Measurements from ENCODE around the gene SLC25A29.

The SLC25A29 gene

DNA sequence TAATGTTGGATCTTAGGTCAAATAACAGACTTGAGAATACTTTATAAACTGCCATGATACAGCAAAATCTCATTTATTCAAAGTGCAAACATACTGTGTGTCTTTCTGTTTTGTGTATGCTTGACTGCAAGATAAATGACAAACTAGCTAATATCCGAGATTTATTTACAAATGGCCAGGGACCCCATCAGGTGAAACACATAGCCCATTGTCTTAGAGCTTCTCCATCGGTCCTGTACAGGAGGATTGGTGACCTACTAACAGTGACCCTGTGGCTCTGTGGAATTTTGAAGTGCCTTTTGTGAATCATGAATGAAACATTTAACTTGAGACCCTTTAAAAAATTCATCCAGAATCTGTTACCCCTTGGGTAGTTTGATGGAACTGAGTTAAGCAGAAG is 27.1 kb downstream of the SLC25A29 start:
- no peak for DNase-seq (ENCODE audit: low read depth)

GRCh38 chr14:100278702-100279101 is 27.5 kb downstream of the SLC25A29 start:
- no peak for DNase-seq (ENCODE audit: low read depth)

GRCh38 chr14:100275214-100275613 is 31.0 kb downstream of the SLC25A29 start:
- DNase-seq (ENCODE audit: low read depth), result no peak

DNA sequence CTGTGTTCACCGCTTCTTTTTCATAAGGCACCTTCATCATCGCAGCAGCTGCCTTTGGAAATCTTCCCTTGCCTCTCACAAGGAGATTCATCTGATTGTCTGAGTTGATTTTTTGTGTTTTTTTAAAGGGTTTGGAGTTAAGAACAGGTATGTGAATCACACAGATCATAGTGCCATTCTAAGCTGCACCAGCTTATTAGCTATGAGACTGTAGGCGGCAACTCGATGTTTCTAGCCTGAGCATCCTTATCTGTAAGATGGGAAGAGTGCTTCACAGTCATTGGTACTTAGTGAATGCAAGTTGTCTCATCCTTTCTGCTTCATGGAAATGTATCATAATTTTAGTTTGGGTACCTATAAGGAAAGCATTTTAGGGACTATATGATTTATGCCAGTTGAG is 32.0 kb downstream of the SLC25A29 start:
- DNase-seq (ENCODE audit: low read depth), result no peak

- no peak for DNase-seq (ENCODE audit: low read depth)
Observed at GRCh38 chr14:100271247-100271939, 34.9 kb downstream of the SLC25A29 start.

- DNase-seq (ENCODE audit: low read depth), result no peak
Observed at GRCh38 chr14:100268591-100269207, 37.5 kb downstream of the SLC25A29 start.

DNA sequence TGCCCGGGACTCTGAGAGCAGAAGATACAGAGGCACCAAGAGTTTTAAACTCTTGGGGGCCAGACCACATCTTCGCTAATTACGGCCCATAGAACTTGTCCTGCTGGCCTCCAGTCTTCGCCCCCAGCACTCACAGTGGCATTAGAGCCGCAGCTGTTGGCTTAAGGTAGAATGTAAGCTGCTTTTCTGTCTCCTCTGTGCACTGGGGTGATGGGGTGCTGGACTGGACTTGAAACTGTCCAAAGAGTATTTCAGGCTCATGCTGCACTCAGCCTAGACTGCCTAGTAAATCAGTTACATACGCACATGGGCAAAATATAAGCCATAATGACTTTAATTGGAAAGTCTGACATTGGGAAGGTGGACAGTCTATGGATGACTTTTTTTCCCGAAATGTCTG is 38.3 kb downstream of the SLC25A29 start:
- no peak for DNase-seq (ENCODE audit: low read depth)

- no peak for DNase-seq (ENCODE audit: low read depth)
Observed at GRCh38 chr14:100263141-100263540, 43.1 kb downstream of the SLC25A29 start.

GRCh38 chr14:100262545-100262944 is 43.7 kb downstream of the SLC25A29 start:
- DNase-seq (ENCODE audit: low read depth), result no peak

DNA sequence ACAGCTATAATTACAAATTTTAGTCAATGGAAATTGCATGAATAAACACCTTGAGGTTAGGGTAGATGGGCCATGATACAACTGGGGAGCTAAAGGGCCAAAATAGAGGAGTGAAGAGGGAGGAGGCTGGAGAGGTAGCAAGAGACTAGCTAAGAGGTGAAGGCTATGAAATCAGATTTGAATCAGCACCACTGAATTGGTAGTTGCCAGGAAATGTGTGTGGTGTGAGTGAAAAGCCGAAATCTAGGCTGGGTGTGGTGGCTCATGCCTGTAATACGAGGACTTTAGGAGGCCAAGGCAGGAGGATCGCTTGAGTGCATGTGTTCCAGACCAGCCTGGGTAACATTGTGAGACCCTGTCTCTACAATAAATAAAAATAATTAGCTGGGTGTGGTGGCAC is 44.6 kb downstream of the SLC25A29 start:
- DNase-seq (ENCODE audit: low read depth), result no peak

GRCh38 chr14:100256339-100256895 is 49.8 kb downstream of the SLC25A29 start:
- DNase-seq (ENCODE audit: low read depth), result no peak

GRCh38 chr14:100252684-100253083 is 53.6 kb downstream of the SLC25A29 start:
- DNase-seq (ENCODE audit: low read depth), result no peak

GRCh38 chr14:100250732-100251465 is 55.3 kb downstream of the SLC25A29 start:
- DNase-seq (ENCODE audit: low read depth), result no peak

DNA sequence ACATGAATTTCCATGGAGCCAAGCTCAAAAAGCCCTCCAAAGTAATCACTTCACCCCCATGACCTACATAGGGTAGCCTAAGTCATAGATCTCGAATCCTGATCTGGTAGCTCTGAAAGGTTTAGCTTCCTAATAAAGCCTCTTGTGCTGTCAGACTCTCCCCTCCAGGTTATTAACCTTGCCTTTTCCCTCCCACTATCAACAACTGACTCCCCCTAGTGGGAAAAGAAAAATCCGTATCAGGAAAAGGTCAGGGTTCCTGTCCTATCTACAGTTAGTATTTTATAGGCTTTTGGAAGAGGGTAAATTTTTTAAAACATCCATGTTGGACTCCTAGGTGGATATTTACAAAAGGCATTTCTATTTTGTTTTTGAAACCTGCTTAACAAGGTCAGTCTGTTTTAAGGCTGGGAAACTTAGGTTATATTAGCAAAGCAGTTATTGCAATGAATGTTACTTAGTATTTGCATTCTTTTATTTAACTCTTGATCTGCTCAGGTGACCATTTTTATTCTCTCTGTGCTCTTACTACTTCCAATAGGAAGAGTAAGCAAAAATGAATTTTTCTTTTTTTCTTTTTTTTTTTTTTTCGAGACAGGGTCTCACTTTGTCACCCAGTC is 59.3 kb downstream of the SLC25A29 start:
- DNase-seq (ENCODE audit: low read depth), result no peak

DNA sequence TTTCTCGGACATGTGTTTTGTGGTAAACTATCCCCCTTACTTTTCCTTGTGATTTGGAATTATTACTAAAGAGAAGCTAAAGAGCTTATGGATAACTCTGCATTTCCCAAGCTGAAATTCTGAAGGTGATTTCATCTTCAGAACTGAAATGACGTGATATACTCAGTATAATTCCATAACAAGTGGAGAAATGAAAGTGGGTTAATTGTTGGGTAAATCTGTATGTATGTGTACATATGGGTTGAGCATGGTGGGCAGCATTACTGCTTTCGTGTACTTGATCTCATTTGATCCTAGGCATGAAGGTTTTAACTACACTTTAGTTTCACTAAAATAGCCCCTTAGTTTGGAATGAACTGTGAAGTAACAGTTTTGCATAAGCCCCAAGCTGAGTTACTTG is 63.2 kb downstream of the SLC25A29 start:
- DNase-seq (ENCODE audit: low read depth), result no peak

- no peak for DNase-seq (ENCODE audit: low read depth)
Observed at GRCh38 chr14:100241279-100241678, 65.0 kb downstream of the SLC25A29 start.

Data from stimulated activated CD8-positive, alpha-beta memory T cell treated with anti-CD3 and anti-CD28 coated beads, Interleukin-12 subunit alpha, Interleukin-12 subunit beta, amount 100 ng/mL, for 1 hour (primary cell).